ENCODE measurements around the gene FLT4.

Gene FLT4

GRCh38 chr5:180555168-180555921, 94.1 kb downstream of the FLT4 start:
- Histone ChIP-seq H3K9ac (ENCODE audit: low read depth, low read length) (no peak overlapping the region), H3K4me3 (ENCODE audit: low read depth, low read length) (no peak overlapping the region), H3K27me3 (ENCODE audit: control insufficient read depth, insufficient read depth, low read length) (no peaks in the 10 kb centered on the region), H3K36me3 (ENCODE audit: control insufficient read depth, insufficient read depth, low read length) (peaks cover 3% of the 10 kb centered on the region), H3K4me1 (ENCODE audit: control insufficient read depth, insufficient read depth, low read length) (no peaks in the 10 kb centered on the region), H3K9me3 (ENCODE audit: control insufficient read depth, insufficient read depth, low read length) (no peaks in the 10 kb centered on the region)

- peaks cover 7% of the 10 kb centered on the region for H3K36me3 ChIP-seq (ENCODE audit: control insufficient read depth, insufficient read depth, low read length)
- H3K4me1 ChIP-seq (ENCODE audit: control insufficient read depth, insufficient read depth, low read length) = no peaks in the 10 kb centered on the region
- no peaks in the 10 kb centered on the region for H3K27me3 ChIP-seq (ENCODE audit: control insufficient read depth, insufficient read depth, low read length)
- H3K9me3 ChIP-seq (ENCODE audit: control insufficient read depth, insufficient read depth, low read length) = no peaks in the 10 kb centered on the region
- H3K9ac ChIP-seq (ENCODE audit: low read depth, low read length) = no peak overlapping the region
- no peak overlapping the region for H3K4me3 ChIP-seq (ENCODE audit: low read depth, low read length)
Measured at GRCh38 chr5:180553530-180553929, 95.9 kb downstream of the FLT4 start.

All from iPS-15b (cell line).